ENCODE data around the gene GPATCH1. TPM values are rescaled to one million over a fixed set of nuclear protein-coding genes. Genes with fewer than 3 reads are reported as not detected.

Gene GPATCH1
- total and polyA plus RNA-seq, 10 of the 15 experiments (the other 5 are each of a cell fraction or from before 2014, with no cell fraction given), result 4.5 to 9.6 (median 7.2) TPM

GRCh38 chr19:33168528-33168927 lies 87.5 kb downstream of the GPATCH1 start (continued):
- TF ChIP-seq NFYA (IDR thresholded peaks at IDR 0.05; ENCODE audit: borderline replicate concordance, low read depth, low read length) (no peak), HCFC1 (IDR thresholded peaks at IDR 0.05; ENCODE audit: low read length) (no peak), SUZ12 (IDR thresholded peaks at IDR 0.05; ENCODE audit: unreplicated experiment) (no peak), MAX (IDR thresholded peaks at IDR 0.05; ENCODE audit: low read depth, low read length) (no peak), ZBED1 (IDR thresholded peaks at IDR 0.05; ENCODE audit: borderline replicate concordance) (no peak)
- TF ChIP-seq, protein P1, sequence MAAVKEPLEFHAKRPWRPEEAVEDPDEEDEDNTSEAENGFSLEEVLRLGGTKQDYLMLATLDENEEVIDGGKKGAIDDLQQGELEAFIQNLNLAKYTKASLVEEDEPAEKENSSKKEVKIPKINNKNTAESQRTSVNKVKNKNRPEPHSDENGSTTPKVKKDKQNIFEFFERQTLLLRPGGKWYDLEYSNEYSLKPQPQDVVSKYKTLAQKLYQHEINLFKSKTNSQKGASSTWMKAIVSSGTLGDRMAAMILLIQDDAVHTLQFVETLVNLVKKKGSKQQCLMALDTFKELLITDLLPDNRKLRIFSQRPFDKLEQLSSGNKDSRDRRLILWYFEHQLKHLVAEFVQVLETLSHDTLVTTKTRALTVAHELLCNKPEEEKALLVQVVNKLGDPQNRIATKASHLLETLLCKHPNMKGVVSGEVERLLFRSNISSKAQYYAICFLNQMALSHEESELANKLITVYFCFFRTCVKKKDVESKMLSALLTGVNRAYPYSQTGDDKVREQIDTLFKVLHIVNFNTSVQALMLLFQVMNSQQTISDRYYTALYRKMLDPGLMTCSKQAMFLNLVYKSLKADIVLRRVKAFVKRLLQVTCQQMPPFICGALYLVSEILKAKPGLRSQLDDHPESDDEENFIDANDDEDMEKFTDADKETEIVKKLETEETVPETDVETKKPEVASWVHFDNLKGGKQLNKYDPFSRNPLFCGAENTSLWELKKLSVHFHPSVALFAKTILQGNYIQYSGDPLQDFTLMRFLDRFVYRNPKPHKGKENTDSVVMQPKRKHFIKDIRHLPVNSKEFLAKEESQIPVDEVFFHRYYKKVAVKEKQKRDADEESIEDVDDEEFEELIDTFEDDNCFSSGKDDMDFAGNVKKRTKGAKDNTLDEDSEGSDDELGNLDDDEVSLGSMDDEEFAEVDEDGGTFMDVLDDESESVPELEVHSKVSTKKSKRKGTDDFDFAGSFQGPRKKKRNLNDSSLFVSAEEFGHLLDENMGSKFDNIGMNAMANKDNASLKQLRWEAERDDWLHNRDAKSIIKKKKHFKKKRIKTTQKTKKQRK (IDR thresholded peaks at IDR 0.05; ENCODE audit: low read depth, low read length), result no peak

GRCh38 chr19:33171222-33171795 lies 90.3 kb downstream of the GPATCH1 start:
- WGBS (ENCODE audit: insufficient coverage, insufficient replicate concordance, low lambda C conversion rate, missing lambda C conversion rate), result 93% methylated on average over 1 of the region's 1 CpG
- no peak overlapping the region for H3K4me2 ChIP-seq (ENCODE audit: control insufficient read depth, insufficient read depth)
- FAIRE-seq, result no peak
- H3K9ac ChIP-seq (ENCODE audit: control insufficient read depth, insufficient read depth, low read length), result no peak overlapping the region
- H2AFZ ChIP-seq (ENCODE audit: control insufficient read depth, low read depth, low read length), result no peak overlapping the region
- H3K79me2 ChIP-seq (ENCODE audit: control insufficient read depth, insufficient read depth, low read length), result peaks cover 5% of the 10 kb centered on the region
- ATAC-seq, result no peak
- intact Hi-C loops (cut with micrococcal nuclease; ENCODE audit: unreplicated experiment) (no loop called here), in situ Hi-C loops (cut with MboI) (no loop called here)
- no peaks in the 10 kb centered on the region for H4K20me1 ChIP-seq (ENCODE audit: control insufficient read depth, insufficient read depth)
- RAD21 ChIA-PET (ENCODE audit: unreplicated experiment), result no interaction called here
- H3K9me3 ChIP-seq (replicated peaks; ENCODE audit: control insufficient read depth, insufficient read depth, low read length), result peaks cover 2% of the 10 kb centered on the region; the same call in 1 of the 3 replicates
- POLR2A ChIA-PET, result no interaction called here
- no peaks in the 10 kb centered on the region for H3K36me3 ChIP-seq (ENCODE audit: control insufficient read depth in 2 of 2, insufficient read depth in 2 of 2, low read length in 1 of 2)
- no peak overlapping the region for H3K27ac ChIP-seq (ENCODE audit: control insufficient read depth, insufficient read depth)
- SMC1A ChIA-PET (ENCODE audit: uncharacterized antibody, unreplicated experiment), result interaction anchor here (1.6 kb wide), 1 partner anchor 13 kb away, joined by 4 read pairs; no protein-coding TSS in a partner anchor
- no peaks in the 10 kb centered on the region for H3K27me3 ChIP-seq (replicated peaks in 1 of 2; ENCODE audit: control insufficient read depth in 2 of 2, insufficient read depth in 2 of 2, low read length in 1 of 2)
- H3K4me1 ChIP-seq (ENCODE audit: control insufficient read depth, insufficient read depth, low read length), result peaks cover 6% of the 10 kb centered on the region; the same call in 1 of the 2 replicates
- no peak for DNase-seq (ENCODE audit: low read depth, low spot score)
- H3K4me3 ChIP-seq, result no peak overlapping the region
- BruUV-seq (replicated peaks), result no TSS peak
- CTCF ChIA-PET, result interaction anchor here (0.8 to 1.6 kb wide), 2 partner anchors 12 to 64 kb away, joined by 3 to 4 read pairs; no protein-coding TSS in a partner anchor
- TF ChIP-seq CEBPB (IDR thresholded peaks at IDR 0.05; ENCODE audit: borderline replicate concordance in 1 of 2, low read depth in 2 of 2, low read length in 2 of 2) (no peak), GATAD2B (conservative IDR thresholded peaks at IDR 0.05; ENCODE audit: low read depth) (no peak), RAD51 (IDR thresholded peaks at IDR 0.05) (no peak)
- TF ChIP-seq, protein P2, sequence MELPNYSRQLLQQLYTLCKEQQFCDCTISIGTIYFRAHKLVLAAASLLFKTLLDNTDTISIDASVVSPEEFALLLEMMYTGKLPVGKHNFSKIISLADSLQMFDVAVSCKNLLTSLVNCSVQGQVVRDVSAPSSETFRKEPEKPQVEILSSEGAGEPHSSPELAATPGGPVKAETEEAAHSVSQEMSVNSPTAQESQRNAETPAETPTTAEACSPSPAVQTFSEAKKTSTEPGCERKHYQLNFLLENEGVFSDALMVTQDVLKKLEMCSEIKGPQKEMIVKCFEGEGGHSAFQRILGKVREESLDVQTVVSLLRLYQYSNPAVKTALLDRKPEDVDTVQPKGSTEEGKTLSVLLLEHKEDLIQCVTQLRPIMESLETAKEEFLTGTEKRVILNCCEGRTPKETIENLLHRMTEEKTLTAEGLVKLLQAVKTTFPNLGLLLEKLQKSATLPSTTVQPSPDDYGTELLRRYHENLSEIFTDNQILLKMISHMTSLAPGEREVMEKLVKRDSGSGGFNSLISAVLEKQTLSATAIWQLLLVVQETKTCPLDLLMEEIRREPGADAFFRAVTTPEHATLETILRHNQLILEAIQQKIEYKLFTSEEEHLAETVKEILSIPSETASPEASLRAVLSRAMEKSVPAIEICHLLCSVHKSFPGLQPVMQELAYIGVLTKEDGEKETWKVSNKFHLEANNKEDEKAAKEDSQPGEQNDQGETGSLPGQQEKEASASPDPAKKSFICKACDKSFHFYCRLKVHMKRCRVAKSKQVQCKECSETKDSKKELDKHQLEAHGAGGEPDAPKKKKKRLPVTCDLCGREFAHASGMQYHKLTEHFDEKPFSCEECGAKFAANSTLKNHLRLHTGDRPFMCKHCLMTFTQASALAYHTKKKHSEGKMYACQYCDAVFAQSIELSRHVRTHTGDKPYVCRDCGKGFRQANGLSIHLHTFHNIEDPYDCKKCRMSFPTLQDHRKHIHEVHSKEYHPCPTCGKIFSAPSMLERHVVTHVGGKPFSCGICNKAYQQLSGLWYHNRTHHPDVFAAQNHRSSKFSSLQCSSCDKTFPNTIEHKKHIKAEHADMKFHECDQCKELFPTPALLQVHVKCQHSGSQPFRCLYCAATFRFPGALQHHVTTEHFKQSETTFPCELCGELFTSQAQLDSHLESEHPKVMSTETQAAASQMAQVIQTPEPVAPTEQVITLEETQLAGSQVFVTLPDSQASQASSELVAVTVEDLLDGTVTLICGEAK (IDR thresholded peaks at IDR 0.05; ENCODE audit: borderline replicate concordance), result no peak
- TF ChIP-seq, protein P3, sequence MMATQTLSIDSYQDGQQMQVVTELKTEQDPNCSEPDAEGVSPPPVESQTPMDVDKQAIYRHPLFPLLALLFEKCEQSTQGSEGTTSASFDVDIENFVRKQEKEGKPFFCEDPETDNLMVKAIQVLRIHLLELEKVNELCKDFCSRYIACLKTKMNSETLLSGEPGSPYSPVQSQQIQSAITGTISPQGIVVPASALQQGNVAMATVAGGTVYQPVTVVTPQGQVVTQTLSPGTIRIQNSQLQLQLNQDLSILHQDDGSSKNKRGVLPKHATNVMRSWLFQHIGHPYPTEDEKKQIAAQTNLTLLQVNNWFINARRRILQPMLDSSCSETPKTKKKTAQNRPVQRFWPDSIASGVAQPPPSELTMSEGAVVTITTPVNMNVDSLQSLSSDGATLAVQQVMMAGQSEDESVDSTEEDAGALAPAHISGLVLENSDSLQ (IDR thresholded peaks at IDR 0.05), result no peak
